ENCODE results near the gene ALKBH2. TPM values are rescaled to one million over a fixed set of nuclear protein-coding genes. Genes with fewer than 3 reads are reported as not detected.

ALKBH2 gene
- total RNA-seq, 2 donors from 2014 or later, result 15.3 to 21.9 TPM

DNA sequence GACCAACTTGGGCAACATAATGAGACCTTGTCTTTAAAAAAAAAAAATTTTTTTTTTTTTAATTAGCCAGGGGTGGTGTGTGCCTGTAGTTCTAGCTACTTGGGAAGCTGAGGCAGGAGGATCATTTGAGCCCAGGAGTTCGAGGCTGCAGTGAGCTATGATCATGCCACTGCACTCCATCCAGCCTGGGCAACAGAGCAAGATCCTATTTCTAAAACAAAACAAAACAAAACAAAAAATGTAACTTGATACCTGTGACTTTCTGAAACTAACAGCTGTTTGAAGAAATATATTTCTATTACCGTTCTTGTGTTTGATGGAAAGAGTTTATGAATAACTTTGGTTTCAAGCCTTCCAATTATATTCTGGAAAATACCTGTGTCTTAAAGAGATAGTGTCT, 21.4 kb upstream of the ALKBH2 start:
- H3K36me3 ChIP-seq, result no peaks in the 10 kb centered on the region
- H3K4me3 ChIP-seq, result no peak overlapping the region
- ATAC-seq (ENCODE audit: insufficient number of reproducible peaks, low FRiP score, low read depth), result no peak
- H3K27me3 ChIP-seq (replicated peaks; ENCODE audit: insufficient read depth), result no peaks in the 10 kb centered on the region
- H3K4me1 ChIP-seq (ENCODE audit: control insufficient read depth in 1 of 2, low read depth in 2 of 2), result peaks cover 15 to 50% of the 10 kb centered on the region in 2 donors
- no peak for DNase-seq (ENCODE audit: low spot score)
- TF ChIP-seq, protein P1, sequence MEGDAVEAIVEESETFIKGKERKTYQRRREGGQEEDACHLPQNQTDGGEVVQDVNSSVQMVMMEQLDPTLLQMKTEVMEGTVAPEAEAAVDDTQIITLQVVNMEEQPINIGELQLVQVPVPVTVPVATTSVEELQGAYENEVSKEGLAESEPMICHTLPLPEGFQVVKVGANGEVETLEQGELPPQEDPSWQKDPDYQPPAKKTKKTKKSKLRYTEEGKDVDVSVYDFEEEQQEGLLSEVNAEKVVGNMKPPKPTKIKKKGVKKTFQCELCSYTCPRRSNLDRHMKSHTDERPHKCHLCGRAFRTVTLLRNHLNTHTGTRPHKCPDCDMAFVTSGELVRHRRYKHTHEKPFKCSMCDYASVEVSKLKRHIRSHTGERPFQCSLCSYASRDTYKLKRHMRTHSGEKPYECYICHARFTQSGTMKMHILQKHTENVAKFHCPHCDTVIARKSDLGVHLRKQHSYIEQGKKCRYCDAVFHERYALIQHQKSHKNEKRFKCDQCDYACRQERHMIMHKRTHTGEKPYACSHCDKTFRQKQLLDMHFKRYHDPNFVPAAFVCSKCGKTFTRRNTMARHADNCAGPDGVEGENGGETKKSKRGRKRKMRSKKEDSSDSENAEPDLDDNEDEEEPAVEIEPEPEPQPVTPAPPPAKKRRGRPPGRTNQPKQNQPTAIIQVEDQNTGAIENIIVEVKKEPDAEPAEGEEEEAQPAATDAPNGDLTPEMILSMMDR (IDR thresholded peaks at IDR 0.05), result no peak
- H3K9me3 ChIP-seq, result no peaks in the 10 kb centered on the region
- no peak overlapping the region for H3K27ac ChIP-seq

DNA sequence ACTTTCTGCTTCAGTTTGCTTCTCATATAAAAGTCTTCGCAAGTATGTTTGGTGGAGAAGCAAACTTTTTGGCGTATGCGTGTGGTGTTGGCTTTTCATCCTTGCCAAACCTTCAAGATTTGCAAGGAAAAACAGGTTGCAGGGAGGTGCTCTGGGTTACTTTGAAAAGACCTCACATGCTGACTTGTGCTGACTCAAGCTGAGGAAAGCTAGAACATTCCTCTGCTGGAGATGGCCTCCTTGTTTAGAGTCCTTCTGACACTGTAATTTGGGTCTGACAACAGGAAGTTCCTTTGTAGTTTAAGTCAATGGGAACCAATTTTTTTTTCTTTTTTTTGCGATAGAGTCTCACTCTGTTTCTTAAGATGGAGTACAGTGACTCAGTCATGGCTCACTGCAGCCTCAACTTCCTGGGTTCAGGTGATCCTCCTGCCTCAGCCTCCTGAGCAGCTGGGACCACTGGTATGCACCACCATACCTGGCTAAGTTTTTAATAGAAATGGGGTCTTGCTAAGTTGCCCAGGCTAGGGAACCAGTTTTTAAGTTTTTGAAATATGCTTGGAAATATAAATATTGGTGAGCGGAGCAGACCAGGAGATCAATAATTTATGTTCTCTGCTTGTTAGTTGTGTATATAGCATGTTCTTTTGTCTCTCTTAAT, 20.5 kb upstream of the ALKBH2 start:
- H3K4me3 ChIP-seq, result no peak overlapping the region
- ATAC-seq (ENCODE audit: insufficient number of reproducible peaks, low FRiP score, low read depth), result no peak
- TF ChIP-seq, protein P1 (IDR thresholded peaks at IDR 0.05), result no peak
- H3K9me3 ChIP-seq, result no peaks in the 10 kb centered on the region
- H3K27ac ChIP-seq, result no peak overlapping the region
- DNase-seq (ENCODE audit: low spot score), result no peak
- H3K36me3 ChIP-seq, result no peaks in the 10 kb centered on the region
- peaks cover 15 to 50% of the 10 kb centered on the region in 2 donors for H3K4me1 ChIP-seq (ENCODE audit: control insufficient read depth in 1 of 2, low read depth in 2 of 2)
- H3K27me3 ChIP-seq (replicated peaks; ENCODE audit: insufficient read depth), result no peaks in the 10 kb centered on the region

DNA sequence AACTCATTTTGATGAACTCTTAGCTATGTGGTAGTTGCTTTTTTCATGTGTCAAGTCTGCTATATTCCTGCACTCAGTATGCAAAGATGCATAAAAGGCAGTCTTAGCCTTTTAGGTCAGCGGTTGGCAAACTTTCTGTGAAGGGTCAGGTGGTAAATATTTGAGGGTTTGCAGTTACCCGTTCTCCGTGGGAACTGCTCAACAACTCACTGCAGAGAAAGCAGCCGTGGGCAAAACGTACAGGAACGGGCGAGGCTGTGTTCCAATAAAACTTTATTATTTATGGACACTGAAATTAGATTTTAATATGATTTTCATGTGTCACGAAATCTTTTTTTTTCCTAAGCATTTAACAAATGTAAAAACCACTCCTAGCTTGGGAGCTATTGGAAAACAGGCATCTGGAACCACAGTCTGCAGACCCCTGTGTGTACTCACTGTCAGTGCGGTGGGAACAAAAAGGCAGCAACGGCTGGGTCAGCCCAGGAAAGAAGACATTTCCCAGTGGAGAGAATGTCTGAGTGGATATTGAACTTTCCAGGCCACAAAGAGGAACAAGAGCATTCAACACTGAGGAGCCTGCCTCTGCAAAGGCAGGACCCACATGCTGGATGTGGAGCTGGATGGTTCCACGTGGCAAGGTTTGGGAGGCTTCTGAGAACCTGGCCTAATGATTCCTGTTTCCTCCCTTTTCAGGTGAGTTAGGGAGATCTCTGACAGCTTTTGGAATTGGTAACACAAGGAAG, 19.6 kb upstream of the ALKBH2 start:
- ATAC-seq (ENCODE audit: insufficient number of reproducible peaks, low FRiP score, low read depth) (no peak), DNase-seq (ENCODE audit: low spot score) (no peak)
- H3K27ac ChIP-seq, result no peak overlapping the region
- H3K27me3 ChIP-seq (replicated peaks; ENCODE audit: insufficient read depth), result no peaks in the 10 kb centered on the region
- H3K4me1 ChIP-seq (ENCODE audit: control insufficient read depth in 1 of 2, low read depth in 2 of 2), result peaks cover 15 to 50% of the 10 kb centered on the region in 2 donors
- TF ChIP-seq, protein P1 (IDR thresholded peaks at IDR 0.05), result no peak
- H3K9me3 ChIP-seq, result no peaks in the 10 kb centered on the region
- H3K4me3 ChIP-seq, result no peak overlapping the region
- H3K36me3 ChIP-seq, result peaks cover 5% of the 10 kb centered on the region

DNA sequence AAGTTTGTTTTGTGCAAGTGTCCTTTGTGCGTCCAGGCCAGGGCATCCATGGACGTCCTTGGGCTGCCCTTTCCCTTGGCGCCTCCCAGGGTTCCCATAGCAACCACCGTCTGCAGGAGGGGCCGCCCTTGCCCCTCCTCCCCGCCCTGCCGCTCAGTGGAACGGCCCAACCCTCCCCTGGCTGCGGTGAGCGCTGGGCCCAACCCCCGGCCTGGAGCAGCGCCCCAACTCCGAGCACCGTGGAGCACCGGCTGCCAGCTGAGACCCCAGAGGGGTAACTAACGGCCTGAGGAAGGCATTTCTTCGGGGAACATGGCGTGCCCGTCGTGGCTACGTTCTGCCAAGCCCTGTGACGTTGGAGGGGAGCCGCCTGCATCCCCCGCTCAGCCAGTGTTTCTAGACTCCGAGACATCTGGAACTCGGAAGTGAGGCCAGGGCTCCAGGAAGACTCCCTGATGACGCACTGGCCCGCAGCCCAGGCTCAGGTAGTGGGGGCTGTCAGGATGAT, 17.8 kb upstream of the ALKBH2 start:
- peak; percentile 76 for DNase-seq (ENCODE audit: low spot score)
- Histone ChIP-seq H3K27me3 (replicated peaks; ENCODE audit: insufficient read depth) (no peaks in the 10 kb centered on the region), H3K4me3 (peak overlapping the region; percentile 85), H3K4me1 (ENCODE audit: control insufficient read depth in 1 of 2, low read depth in 2 of 2) (peaks cover 12 to 40% of the 10 kb centered on the region in 2 donors), H3K27ac (peak overlapping the region; percentile 92 to 93), H3K9me3 (no peaks in the 10 kb centered on the region), H3K36me3 (peaks cover 8% of the 10 kb centered on the region)
- TF ChIP-seq, protein P1 (IDR thresholded peaks at IDR 0.05), result no peak
- peak; percentile 93 for ATAC-seq (ENCODE audit: insufficient number of reproducible peaks, low FRiP score, low read depth)

DNA sequence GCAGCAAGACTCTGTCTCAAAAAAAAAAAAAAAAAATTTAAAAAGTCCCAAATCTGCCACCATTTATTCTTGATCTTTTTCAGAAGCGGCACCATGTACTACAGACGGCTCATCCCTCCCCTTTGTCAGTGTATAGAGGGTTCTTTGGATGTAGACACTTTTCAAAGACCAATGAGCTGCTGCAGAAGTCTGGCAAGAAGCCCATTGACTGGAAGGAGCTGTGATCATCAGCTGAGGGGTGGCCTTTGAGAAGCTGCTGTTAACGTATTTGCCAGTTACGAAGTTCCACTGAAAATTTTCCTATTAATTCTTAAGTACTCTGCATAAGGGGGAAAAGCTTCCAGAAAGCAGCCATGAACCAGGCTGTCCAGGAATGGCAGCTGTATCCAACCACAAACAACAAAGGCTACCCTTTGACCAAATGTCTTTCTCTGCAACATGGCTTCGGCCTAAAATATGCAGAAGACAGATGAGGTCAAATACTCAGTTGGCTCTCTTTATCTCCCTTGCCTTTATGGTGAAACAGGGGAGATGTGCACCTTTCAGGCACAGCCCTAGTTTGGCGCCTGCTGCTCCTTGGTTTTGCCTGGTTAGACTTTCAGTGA, 16.6 kb upstream of the ALKBH2 start:
- TF ChIP-seq, protein P1 (IDR thresholded peaks at IDR 0.05), result no peak
- H3K36me3 ChIP-seq, result peaks cover 11% of the 10 kb centered on the region
- ATAC-seq (ENCODE audit: insufficient number of reproducible peaks, low FRiP score, low read depth) (no peak), DNase-seq (ENCODE audit: low spot score) (no peak)
- H3K27me3 ChIP-seq (replicated peaks; ENCODE audit: insufficient read depth), result no peaks in the 10 kb centered on the region
- no peak overlapping the region for H3K4me3 ChIP-seq
- peak overlapping the region in 1 of 2 donors; percentile 92 for H3K27ac ChIP-seq
- no peaks in the 10 kb centered on the region for H3K9me3 ChIP-seq
- peaks cover 6 to 32% of the 10 kb centered on the region in 2 donors for H3K4me1 ChIP-seq (ENCODE audit: control insufficient read depth in 1 of 2, low read depth in 2 of 2)

All from thoracic aorta (tissue), 2 donors.